HG02642 (cell line): ENCODE data around the gene SLC22A5.

Experiments
- ATAC-seq: cut with Tn5 transposase; IDR thresholded peaks from one replicate; pipeline ENCODE4 v1.9.1; 2021; ENCODE audit warnings: mild to moderate bottlenecking; ENCODE audit not compliant: unreplicated experiment, poor library complexity

The SLC22A5 gene

DNA sequence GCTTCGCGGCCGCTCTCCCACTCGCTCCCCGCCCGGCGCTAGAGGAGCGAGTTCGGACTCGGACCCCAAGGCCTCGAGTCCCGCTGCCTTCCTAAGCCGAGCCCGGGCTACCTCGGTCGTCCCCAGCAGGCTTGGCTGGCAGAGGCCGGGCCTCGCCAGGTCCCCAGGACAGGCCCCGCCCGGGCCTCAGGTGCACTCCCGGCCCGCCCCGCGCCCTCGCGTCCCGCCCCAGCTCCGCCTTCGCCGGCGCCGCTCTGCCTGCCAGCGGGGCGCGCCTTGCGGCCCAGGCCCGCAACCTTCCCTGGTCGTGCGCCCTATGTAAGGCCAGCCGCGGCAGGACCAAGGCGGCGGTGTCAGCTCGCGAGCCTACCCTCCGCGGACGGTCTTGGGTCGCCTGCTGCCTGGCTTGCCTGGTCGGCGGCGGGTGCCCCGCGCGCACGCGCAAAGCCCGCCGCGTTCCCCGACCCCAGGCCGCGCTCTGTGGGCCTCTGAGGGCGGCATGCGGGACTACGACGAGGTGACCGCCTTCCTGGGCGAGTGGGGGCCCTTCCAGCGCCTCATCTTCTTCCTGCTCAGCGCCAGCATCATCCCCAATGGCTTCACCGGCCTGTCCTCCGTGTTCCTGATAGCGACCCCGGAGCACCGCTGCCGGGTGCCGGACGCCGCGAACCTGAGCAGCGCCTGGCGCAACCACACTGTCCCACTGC lies at the start of gene SLC22A5:
SLC22A5 (plus strand) TSS at position 237 of the 707 bp plus-strand sequence; CDS start at position 500, 263 bp downstream.
- ATAC-seq, result peak; percentile 88

DNA sequence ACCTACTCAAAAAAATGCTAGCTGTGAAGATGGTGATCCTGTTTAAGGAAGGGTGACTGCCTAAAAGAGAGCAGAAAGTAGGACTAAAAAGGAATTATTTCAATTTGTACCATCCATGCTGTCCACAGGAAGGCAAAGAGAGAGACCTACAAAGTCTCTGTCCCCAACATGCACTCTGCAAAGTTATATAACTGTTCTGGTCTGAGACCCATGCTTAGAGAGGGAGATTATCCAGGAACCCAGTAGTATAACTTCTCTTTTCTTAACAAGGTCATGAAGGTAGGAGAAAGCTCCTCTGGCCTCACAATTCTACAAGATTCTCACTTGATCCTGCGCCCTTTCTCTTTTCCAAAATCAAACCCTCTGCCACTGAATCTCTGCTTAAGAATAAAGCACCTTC lies 49.5 kb upstream of the SLC22A5 start:
- ATAC-seq, result no peak

DNA sequence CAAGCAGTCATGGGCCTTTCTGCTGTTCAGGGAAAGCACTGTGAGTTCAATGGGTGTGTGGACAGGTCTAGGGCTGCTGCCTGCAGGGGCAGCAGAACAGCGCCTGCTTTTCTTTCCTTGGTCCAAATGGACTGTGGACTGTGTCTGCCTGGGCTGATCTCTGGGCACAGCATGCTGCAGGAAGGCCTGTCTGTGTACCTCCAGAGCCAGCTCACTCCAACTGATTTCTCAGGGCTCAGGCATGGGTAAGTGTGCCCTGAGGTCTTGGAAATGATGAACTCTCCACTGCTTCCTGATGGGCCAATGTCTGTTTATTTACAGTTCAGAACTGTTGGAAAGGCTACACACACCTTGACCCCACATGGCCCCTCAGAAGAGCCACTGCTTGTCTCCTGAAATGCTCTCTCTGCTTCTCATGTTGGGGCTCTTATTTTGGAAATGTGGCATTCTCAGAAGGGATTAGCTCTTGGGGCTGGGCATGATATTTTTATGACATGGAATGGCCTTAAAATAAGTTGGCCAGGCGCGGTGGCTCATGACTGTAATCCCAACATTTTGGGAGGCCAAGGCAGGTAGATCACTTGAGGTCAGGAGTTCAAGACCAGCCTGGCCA lies 48.3 kb upstream of the SLC22A5 start:
- ATAC-seq, result no peak

DNA sequence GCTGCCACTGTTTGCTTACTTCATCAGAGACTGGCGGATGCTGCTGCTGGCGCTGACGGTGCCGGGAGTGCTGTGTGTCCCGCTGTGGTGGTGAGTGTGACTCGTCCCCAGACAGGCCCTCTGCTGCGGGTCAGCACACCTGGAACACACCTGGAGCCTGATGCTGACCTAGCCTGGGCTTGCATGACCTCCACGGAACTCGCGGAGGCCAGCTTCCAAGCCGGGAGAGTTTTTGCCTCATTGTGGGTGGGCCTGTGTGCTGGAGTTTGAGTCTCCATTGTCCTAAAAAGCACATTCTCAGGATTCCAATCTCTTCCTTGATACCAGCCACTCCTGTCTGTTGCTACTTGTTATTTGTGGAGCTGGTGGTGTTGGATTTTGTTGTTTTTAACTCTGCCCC lies 47.2 kb upstream of the SLC22A5 start:
- ATAC-seq, result no peak

DNA sequence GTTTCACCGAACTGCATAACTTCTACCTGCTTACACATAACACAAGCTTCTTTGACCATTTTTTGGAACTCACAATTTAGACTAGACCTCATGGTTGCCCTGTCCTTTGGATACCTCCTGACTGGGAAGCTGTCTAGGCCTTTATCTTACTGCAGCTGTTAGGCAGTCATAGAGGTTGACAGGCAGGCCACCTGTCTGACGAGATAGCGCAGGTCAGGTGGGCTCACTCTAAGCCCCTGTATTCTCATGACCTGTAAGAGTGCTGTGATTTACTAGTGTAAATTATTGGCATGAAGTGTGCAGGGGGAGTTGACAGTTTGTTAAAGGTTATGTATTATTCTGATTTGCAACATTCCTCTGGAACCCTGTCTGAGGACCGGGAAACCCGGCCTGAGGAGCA lies 46.3 kb upstream of the SLC22A5 start:
- no peak for ATAC-seq

DNA sequence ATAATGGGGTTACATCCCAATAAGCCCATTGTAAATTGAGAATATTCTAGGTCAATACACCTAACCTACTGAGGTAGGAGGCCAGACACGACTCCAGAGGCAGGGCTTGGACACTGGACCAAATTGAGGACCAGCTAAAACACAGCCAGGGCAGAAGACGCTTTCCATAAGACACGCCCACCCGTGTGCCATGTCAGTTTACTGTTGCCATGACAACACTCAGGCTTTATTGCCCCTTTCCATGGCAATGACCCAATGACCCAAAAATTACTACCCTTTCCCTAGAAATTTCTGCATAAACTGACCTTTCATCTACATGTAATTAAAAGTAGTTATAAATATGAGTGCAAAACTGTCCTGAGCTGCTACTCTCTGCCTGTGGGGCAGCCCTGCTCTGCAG lies 43.8 kb upstream of the SLC22A5 start:
- no peak for ATAC-seq

DNA sequence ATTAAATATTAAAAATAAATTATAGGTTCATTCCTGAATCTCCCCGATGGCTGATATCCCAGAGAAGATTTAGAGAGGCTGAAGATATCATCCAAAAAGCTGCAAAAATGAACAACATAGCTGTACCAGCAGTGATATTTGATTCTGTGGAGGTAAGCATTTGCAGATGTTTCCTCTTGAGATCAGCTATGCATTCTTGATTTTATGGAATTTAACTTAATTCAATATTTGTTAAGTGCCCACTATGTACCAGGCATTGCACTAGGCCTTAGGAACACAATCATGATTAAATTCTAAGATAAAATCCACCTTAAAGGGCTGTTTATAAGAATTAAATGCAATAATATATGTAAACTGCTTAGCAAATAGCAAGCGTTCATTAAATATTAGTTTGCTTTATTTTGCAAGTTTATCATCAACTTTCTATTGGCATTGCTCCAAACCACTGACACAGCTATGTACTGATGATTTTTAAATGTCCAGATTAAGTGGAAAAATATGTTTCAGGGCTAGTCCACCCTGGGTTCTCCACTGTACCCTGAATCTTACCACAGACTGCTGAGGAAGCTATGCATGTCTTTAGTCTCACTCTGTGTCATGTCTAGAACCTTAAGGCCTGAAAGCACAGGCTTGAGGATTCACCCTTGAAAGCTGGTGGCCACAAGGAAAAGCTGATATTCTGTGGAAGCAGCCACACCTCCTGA lies 42.1 kb upstream of the SLC22A5 start:
- no peak for ATAC-seq

DNA sequence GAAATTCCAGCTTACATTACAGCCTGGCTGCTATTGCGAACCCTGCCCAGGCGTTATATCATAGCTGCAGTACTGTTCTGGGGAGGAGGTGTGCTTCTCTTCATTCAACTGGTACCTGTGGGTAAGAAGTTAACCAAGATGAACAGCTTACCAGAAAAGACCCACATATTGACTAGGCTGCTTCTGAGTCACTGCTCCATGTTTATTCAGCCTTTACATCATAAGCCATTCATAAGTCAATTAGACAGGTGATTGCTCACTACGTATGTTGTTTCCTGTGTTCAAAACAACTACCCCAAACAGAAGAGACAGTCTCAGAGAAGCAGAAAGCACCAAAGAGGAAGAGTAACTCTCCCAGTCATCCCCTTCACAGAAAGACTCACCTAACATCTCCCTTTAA lies 34.7 kb upstream of the SLC22A5 start:
- no peak for ATAC-seq

DNA sequence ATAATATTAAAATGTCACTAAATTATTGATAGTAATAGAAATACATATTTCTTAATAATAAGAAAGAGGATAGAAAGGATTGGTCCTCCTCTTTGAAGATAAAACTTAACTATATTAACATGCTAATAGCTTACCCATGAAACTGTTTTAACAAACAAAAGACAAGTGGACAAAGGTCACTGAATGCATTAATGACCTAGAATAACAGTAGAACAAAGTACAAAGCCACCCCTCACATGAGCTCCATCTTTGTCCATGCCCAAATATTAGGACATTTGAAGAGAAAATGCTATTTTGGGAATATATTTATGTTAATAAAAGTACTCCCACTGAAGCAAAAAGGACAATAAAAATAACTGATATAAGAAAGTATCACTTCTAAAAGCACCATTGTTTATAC lies 34.1 kb upstream of the SLC22A5 start:
- no peak for ATAC-seq

DNA sequence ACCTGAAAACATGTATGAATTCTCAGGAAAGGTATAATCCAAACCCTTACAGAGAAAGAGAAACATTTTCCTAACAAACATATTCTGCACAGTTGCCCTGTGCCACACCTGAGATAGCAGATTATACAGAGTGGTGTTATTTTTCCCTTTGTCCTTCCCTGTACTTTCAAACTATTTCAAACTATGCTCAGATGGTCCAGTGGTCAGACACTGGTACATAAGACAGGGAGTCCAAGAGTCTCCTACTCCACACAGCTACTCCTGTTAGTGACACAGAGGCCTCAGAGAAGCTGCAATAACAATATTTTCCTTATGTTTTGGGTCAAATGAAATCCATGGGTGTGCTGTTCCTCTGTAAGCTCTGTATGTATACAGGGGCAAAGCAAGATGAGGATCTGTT lies 30.0 kb upstream of the SLC22A5 start:
- no peak for ATAC-seq

DNA sequence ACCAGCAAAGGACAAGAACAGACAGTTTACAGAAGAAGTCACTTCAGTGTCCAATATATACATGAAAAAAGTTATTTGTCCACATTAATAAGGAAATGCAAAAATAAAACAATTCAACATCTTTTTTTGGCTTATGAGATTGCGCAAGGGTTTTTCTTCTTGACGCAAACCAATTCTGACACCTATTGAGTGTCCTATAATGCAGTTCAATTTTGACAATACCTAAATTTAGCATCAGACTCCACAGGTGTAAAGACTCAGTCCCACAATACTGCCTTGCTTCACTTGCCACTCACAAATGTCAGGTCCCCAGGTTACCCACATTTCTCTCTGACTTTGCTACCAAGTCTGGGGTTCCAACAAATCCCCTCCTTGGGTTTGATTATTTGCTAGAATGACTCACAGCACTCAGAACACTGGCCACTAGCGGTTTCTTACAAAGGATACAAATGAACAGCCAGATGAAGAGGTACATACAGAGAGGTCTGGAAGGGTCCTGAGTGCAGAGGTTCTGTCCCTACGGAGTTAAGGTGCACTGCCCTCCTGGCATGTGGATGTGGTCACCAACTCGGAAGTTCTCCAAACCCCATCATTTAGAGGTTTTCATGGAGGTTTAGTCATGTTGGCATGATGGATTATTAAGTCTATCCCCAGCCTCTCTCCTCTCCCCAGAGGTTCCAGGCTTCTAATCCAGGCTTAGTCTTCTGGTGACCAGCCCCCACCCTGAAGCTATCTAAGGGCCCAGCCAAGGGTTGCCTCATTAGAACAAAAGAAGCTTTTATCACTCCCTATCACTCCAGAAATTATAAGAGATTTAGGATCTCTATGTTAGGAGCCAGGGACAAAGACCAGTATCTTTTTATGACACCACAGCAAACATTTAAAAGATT lies 27.0 kb upstream of the SLC22A5 start:
- no peak for ATAC-seq

DNA sequence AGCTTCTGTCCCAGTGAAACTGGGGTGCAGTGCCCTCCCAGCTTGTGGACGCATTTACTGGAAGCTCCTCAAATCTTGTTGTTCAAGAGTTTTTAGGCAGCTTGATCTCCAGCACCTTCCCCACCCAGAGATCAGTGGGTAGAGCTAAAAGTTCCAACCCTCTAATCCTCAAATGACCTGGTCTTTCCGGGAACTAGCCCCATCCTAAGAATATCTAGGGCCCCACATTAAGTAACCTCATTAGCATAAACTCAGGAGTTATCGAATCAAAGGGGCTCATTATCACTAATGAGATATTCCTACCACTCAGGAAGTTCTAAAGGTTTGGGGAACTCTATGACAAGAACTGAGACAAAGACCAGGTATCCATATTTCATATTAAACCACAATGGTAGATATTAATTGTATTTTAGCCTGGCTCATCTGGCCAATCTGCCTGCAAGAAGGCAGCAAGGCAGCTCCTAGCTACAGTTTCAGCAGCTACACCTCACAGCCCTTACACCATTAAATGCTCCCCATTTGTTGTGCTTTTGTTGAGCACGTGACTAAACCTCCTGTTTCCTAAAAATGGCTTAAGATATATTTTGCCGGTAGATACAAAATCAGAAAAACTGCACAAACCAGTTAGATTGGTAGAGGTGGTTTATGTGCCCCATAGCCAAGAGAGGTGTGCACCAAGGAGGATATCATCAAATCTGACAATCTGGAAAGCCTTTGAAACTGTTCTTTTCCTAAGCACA lies 24.6 kb upstream of the SLC22A5 start:
- ATAC-seq, result no peak

DNA sequence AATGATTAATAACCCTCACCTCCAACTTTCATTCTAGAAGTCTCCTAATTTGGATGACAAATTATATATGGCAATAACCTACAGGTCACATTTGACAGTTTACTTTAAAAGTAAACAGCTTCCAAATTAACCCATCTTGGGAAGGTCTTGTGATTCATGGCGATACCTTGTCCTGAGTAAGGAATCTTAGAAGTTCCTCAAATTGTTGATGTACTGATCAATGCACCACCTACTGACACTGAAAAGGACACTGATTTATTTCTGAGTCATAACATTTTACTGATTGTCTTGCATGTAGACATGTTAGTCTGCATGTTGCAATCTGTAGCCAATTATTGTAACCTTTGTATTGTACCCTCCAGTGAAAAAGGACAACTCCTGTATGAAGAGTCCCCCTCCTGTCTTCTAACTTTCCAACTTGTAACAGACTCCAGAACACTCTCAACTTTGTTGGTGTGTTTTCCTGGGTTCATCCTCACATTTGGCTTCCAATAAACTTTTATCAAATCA lies 16.0 kb upstream of the SLC22A5 start:
- ATAC-seq, result no peak

DNA sequence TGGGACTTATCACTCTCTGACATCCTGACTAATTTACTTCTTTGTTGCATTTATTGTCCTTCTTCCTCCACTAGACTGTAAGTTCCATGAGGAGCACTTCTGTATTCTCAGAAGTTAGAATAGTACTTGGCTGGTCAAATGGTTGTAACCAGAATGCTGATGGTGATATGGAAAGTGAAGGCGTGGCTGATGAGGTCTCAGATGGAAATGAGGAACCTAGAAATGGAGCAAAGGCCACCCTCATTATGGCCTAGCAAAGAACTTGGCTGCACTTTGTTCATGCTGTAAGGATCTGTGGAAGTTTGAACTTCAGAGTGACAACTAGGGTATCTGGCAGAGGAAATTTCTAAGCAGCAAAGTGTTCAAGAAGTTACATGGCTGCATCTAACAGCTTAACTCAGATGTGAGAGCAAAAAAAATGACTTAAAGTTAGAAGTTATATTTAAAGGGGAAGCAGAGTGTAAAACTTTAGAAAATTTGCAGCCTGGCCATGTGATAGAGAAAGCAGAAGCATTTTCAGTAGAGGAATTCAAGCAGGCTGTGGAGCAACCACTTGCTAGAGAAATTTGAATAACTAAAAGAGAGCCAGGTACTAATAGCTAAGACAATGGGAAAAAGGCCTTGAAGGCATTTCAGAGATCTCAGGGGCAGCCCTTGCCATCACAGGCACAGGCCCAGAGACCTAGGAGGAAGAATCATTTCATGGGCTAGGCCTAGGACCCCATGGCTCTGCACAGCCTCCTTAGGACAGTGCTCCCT lies 14.9 kb upstream of the SLC22A5 start:
- no peak for ATAC-seq

DNA sequence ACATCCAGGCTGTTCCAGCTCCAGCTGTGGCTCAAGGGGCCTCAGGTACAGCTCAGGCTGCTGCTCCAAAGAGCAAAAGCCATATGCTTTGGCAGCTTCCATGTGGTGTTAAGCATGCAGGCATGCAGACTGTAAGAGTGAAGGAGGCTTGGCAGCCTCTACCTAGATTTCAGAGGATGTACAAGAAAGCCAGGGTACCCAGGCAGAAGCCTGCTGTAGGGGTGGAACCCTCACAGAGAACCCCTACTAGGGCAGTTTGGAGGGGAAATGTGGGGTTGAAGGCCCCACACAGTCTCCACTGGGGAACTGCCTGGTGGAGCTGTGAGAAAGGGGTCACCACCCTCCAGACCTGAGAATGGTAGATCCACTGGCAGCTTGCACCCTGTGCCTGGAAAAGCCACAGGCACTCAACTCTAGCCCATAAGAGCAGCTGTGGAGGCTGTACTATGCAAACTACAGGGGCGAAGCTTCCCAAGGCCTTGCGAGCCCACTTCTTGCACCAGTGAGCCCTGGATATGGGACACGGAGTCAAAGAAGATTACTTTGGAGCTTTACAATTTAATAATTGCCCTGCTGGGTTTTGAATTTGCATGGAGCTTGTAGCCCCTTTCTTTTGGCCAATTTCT lies 14.3 kb upstream of the SLC22A5 start:
- ATAC-seq, result no peak

DNA sequence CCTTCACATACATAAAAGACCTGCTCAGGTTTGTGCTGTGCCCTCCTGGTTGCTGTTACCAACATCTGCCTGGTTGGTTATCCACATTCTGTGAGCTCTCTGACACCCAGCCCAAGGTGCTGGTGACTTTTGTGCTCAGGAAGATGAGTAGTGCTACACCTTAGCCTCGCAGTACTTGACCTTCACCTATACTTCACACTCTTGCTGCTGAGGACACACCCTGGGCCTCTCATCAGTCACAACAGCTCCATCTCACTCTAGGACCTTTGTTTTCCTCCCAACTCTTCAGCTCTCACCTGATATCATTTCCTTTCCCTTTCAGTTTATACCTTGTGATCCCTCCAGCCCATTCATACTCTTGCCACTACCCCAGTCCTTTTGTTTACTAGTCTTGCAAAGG lies 10.7 kb upstream of the SLC22A5 start:
- ATAC-seq, result no peak

DNA sequence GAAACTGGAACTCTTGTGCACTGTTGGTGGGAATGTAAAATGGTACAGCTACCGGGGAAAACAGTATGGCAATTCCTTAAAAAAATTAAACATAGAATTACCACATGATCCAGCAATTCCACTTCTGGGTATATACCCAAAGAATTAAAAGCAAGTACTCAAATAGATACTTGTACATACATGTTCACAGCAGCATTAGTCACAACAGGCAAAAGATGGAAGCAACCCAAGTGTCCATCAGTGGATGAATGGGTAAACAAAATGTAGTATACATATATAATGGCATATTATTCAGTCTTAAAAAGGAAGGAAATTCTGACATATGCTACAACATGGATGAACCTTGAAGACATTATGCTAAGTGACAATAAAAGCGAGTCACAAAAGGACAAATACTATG lies 7.4 kb upstream of the SLC22A5 start:
- no peak for ATAC-seq

DNA sequence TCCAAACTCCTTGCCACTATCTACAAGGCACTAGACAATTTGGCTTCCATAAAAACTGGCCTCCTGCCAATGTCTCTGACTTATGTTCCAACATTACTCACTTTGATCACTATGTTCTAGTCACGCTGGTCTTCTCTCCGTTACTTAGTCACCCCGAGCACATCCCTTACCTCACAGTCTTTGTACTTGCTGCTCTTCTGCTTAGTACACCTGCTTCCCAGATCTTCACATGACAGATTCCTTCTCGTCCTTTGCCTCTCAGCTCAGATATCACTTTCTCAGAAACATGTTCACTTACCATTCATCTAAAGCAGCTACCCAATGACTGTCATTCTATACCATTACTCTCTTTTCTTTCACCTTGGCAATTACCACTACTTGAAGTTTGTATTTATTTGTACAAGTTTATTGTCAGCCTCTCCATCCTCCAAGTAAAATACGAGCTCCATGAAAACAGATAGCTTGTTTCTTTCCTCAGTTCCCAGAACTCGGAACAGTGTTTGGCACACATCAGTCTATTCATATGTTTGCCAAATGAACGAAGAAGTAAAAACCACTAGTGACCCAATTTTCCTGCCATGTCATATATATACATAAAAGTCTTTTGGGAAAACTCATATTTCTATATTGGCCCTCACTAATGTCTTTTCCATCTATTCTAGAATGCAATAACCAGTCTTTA lies 5.9 kb upstream of the SLC22A5 start:
- no peak for ATAC-seq
